NCI-H345 (cell line): ENCODE measurements around the gene PRR33.

Experiments
- DNase-seq: peaks from one replicate; lab custom pipeline; 2025; lab: John Stamatoyannopoulos, UW

PRR33 gene

GRCh38 chr11:1847006-1847735 is 44.5 kb downstream of the PRR33 start:
- DNase-seq: no peak

DNA sequence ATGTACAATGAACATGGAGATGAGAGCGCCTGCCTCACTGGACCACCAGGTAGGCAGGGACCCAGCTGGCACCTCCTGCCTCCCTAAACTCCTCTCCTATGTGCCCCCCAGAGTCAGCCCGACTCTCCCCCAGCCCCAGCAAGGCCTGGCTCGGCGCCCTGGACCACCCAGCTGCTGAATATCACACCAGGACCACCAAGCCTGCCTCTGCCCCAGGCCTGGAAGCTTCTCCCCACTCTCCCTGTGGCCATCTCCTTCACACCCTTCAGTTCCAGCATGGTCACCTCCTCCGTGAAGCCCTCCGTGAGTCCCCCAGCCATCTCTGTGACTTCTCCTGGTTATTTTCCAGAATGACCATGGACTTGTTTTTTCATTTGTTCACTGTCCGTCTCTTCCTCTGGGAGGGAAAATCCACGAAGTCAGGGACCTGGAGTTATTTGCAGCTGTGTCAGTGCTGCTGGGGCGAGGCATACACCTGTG is 45.2 kb downstream of the PRR33 start:
- no peak for DNase-seq

DNA sequence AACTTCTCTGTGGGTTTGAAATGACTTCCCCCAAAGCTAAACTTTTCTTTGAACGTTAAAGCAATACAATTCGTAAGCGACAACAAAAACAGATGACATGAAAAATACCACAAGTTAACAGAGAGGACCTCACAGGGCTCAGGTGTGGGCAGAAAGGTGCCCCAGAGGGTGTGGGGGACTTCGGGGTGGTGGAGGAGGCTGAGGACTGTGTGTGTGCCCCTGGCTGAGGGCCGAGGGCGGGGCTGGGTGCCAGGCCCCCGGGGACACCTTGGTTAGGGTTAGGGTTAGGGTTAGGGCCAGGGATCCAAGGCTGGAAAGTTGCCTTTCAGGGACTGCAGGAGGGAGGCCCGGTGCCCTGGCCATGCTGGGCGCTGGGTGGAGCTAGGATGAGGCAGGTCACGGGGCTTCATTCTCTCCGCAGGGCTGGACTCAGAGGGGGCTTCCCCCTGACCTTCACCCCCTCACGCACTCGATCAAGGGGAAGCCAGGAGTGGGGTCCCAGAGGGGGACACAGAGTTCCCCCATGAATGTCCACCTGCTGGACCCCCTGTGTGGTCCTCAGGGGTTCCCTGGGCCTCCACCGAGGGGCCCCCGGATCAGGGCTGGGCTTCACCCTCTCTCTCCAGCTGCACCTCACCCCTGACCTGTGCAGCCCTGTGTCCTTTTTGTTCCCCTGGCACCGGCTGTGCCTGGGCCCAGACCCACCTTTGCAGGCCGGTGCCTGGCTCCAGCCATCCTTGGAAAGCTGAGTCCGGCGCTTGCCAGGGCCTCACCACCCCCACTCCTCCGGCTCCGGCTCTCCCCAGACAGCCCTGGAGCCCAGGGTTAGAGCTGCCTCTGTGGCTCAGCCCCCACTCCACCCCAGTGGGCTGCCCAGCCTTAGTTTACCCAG is 45.9 kb downstream of the PRR33 start:
- no peak for DNase-seq

DNA sequence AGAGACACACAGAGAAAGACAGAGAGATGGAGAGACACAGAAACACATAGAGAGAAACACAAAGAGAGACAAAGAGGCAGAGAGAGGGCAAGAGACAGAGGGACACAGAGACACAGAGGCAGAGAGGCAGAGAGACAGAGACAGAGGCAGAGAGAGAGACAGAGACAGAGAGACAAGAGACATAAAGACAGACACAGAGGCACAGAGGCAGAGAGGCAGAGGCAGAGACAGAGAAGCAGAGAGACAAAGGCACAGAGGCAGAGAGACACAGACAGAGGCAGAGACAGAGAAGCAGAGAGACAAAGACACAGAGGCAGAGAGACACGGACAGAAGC is 46.6 kb downstream of the PRR33 start:
- DNase-seq: no peak

DNA sequence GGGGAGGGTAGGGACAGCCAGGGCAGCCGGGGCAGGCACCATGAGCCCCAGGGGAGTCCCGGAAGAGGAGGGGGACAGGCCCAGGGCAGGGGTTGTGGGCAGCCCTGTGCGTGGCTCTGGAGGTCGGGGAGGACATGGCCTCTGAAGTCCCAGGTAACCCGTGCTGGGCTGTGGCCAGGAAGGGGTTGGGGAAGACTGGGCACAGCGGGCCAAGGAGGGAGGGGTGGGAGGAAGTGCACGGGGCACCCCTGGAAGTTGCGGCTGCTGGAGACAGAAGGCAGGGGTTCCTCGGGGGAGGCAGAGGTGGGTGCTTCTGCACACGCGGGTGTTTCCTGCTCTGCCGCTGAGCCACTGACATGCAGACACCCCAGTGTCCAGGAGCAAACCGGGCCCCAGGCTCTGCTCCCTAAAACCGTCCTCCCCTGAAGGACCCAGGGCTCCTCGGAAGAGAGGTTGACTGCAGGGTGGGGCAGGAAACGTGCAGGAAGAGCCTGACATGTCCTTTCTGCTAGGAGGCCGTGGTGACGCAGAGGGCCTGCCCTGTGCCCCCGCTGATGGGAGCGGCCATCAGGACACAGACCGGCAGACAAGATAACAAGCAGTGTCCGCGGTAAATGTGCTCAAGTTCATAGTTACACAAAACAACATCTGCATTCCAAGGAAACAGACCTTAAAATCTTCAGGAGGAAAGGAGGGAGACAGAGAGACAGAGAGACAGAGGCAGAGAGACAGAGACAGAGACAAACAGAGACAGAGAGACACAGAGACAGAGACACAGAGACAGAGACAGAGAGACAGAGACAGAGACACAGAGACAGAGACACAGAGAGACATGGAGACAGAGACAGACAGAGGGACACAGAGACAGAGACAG is 47.2 kb downstream of the PRR33 start:
- DNase-seq: no peak

DNA sequence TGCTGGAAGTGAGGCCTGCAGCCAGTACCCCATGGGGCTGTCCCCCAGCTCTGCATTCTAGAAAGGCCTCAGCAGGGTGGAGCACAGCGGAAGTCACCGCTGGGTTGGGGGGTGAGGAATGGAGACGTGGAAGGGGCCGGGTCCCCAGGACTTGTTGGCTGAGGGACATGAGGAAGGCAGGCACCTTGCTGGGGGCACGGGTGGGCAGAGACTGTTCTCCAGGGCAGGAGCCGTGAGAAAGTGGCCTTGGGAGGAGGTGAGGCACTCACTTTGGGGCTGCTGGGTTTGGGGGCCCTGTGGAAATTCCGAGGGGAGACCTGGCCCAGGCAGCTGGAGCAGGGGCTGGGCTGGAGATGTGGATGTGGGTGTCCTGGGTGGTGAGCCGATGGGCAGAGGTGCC is 47.9 kb downstream of the PRR33 start:
- no peak for DNase-seq

DNA sequence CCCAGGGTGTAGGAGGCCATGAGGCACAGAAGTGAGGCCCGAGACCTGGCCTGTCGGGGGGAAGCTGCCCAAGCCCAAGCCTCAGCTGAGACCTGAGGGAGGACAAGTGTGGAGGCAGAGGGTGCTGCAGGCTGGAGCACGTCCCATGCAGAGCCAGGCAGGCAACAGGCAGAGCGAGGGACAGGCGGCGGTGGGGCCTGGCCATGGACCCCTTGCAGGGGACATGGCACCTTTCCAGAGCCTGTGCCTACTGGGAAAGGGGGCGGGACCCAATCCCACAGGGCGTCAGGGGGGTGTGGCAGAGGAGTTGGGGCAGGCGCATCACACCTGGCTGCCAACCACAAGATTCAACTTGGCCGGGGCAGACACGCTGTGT is 48.6 kb downstream of the PRR33 start:
- no peak for DNase-seq

- no peak for DNase-seq
These were observed 49.3 kb downstream of the PRR33 start for GRCh38 chr11:1842149-1843097.

DNA sequence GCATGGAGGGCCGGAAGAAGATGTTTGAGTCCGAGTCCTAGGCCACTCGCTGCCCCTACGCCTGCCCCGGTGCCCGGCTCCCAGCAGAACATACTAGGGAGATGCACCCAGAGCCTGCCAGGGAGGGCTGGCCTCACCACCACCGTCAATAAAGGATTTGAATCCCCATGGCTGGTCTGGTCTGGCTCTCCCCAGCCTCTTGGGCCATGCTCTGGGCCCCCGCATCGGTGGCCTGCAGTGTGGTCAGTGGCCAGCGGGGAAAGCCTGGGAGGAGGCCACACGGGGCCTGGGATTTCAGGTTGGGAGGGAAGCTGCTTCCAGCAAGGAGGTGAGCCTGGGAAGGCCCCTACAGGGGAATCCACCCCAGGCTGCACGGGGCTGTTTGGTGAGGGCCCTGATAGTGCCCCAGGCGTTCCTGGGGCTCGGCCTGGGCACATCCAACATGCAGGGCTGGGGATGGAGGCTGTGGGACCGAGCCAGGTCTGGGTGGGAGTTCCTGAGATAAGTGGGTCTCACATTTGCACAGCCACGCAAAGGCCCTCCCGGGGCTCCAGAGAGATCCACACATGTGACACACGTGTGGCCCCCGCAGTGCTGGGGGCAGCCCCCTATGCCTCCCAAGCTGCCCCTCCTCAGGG is 50.1 kb downstream of the PRR33 start:
- DNase-seq: no peak

DNA sequence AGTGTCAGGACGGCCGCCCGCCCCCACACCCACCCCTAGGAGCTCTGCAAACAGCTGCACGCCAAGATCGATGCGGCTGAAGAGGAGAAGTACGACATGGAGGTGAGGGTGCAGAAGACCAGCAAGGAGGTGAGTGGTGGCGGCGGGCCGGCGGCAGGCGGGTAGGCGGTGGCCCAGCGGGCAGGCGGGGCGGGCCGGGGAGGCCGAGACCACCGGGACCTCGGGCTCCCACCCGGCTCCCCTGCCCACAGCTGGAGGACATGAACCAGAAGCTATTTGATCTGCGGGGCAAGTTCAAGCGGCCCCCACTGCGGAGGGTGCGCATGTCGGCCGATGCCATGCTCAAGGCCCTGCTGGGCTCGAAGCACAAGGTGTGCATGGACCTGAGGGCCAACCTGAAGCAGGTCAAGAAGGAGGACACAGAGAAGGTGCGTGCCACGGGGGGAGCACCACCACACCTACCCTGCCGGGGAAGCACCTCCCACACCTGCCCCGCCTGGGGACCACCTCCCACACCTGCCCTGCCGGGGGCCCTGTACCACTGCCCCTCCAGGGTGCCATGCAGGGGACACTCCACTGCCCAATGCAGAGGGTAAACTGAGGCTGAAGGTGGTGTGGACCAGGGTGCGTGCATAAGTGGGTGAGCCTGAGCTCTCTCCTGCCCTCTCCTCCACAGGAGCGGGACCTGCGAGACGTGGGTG is 50.8 kb downstream of the PRR33 start:
- DNase-seq: no peak

- no peak for DNase-seq
These were observed 51.5 kb downstream of the PRR33 start for GRCh38 chr11:1839924-1840779.

DNA sequence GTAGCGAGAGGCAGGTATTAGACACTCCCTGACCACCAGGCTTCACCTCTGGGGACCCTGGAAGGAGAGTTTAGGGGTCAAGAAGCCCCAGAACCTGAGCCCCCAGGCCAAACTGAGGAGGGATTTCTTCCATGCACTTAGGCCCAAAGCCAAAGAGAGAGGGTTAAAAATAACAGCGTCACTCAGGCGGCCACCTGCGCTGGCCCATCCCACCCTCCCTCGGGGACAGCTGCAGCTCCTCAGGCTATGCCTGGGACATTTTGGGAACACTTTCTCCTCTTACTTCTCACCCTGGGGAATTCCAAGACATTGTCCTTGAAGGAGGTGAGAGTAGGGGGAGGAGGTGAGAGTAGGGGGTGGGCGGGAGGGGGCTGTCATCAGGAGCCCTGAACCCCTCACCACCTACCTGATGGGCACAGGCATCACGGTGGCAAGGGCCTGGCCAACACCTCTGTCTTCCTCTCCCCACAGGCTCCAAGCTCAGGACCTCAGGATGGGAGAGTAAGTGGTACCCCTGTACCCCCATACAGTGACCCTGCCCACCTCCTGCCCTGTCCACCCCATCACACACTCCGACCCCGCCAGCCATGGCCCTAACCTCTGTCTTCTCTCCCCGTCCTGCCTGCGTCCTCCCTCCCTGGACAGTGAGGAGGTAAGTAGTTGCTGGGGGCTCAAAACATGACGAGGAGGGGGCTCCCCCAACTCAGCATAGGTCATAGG is 52.3 kb downstream of the PRR33 start:
- no peak for DNase-seq

GRCh38 chr11:1838426-1839144 is 53.1 kb downstream of the PRR33 start, which contains the start of gene TNNI2:
TSS of gene TNNI2 (plus strand) at chr11:1838981. CDS start at chr11:1839697, 716 bp downstream.
- DNase-seq: no peak
